Left lung (tissue), 10 donors: ENCODE data around the gene LRRK1. TPM values are rescaled to one million over a fixed set of nuclear protein-coding genes. Genes with fewer than 3 reads are reported as not detected.

Experiments used
- ATAC-seq: fragments of 200-7000 bp; cut with Tn5 transposase; one replicate; pipeline ENCODE4 v1.9.1; 2020; ENCODE audit warnings: moderate library complexity
- DNase-seq, 4 donors: peaks; one replicate each; pipeline ENCODE4 v3.0.0-alpha.2; 2013 to 2020
- H3K27ac ChIP-seq, 2 donors: fragments of 200-600 bp; sonication (generic) in 1 of 2; one replicate each; pipeline versions ENCODE4 v1.5.0 to v1.8.0; 2020 to 2021
- H3K27me3 ChIP-seq, 2 donors: fragments of 200-600 bp; sonication (generic) in 1 of 2; one replicate each; pipeline versions ENCODE4 v1.5.0 to v1.8.0; 2020 to 2021
- H3K36me3 ChIP-seq, 2 donors: fragments of 200-600 bp; sonication (generic) in 1 of 2; one replicate each; pipeline versions ENCODE4 v1.5.0 to v1.8.0; 2020 to 2021
- H3K4me1 ChIP-seq, 2 donors: fragments of 200-600 bp; one replicate each; pipeline ENCODE4 v1.8.0; 2021
- H3K4me3 ChIP-seq, 2 donors: fragments of 200-600 bp; sonication (generic) in 1 of 2; one replicate each; pipeline versions ENCODE4 v1.5.0 to v1.8.0; 2020 to 2021; ENCODE audit warnings: mild to moderate bottlenecking in 1 of 2
- H3K9me3 ChIP-seq, 2 donors: fragments of 200-600 bp; sonication (generic) in 1 of 2; one replicate each; pipeline versions ENCODE4 v1.5.0 to v1.8.0; 2020 to 2021
- CTCF ChIP-seq, 2 donors: fragments of 200-600 bp; sonication (generic) in 1 of 2; IDR thresholded peaks; one replicate each; pipeline versions ENCODE4 v1.5.0 to v1.8.0; 2021; ENCODE audit warnings: antibody characterized with exemption in 2 of 2
- intact Hi-C, 2 donors: fragments of 100-400 bp; cut with DNase I; formaldehyde crosslinking; loops; one replicate each; pipeline versions ENCODE4 v1.11.2 to v1.14.2; 2022
- polyA plus RNA-seq, 6 donors: library from polyadenylated mRNA; unstranded; fragments of 120-200 nt; gene quantifications; one replicate each; pipeline ENCODE4 v1.2.1, GENCODE V29; 2013; ENCODE audit not compliant: insufficient read length in 6 of 6
- total RNA-seq, 2 donors: library from RNA; stranded (reverse); fragmentation: NEBNext Ultra II Directional; extraction: Animal tissue kit (Norgen Biotek cat#: 25700); gene quantifications; one replicate each; pipeline ENCODE4 v1.2.1, GENCODE V29; 2021
- donor health status: DM: no; HTN: yes; CAD: no.
- donor health status: DM: no; HTN: no; CAD: no.

The LRRK1 gene
- total and polyA plus RNA-seq, 8 donors, result 1.9 to 24.2 (median 3.0) TPM

GRCh38 chr15:101043011-101043410 is 123.9 kb downstream of the LRRK1 start:
- Histone ChIP-seq H3K36me3 (peaks cover 0 to 61% of the 10 kb centered on the region in 2 donors), H3K27ac (no peak overlapping the region), H3K4me3 (no peak overlapping the region), H3K27me3 (no peaks in the 10 kb centered on the region), H3K4me1 (no peaks in the 10 kb centered on the region), H3K9me3 (peaks cover 0 to 6% of the 10 kb centered on the region in 2 donors)
- TF ChIP-seq CTCF (IDR thresholded peaks at IDR 0.05), result no peak
- DNase-seq (peak in 1 of 4 donors; percentile 25), ATAC-seq (no peak)
- intact Hi-C loops, result no loop called here

- no peak for TF ChIP-seq CTCF (IDR thresholded peaks at IDR 0.05)
- peak in 1 of 4 donors; percentile 19 for DNase-seq
- H3K4me1 ChIP-seq, result no peaks in the 10 kb centered on the region
- no peak overlapping the region for H3K27ac ChIP-seq
- intact Hi-C loops, result no loop called here
- H3K9me3 ChIP-seq, result peaks cover 0 to 6% of the 10 kb centered on the region in 2 donors
- H3K27me3 ChIP-seq, result no peaks in the 10 kb centered on the region
- no peak for ATAC-seq
- peaks cover 0 to 58% of the 10 kb centered on the region in 2 donors for H3K36me3 ChIP-seq
- H3K4me3 ChIP-seq, result no peak overlapping the region
Measured at GRCh38 chr15:101043911-101044624, 124.9 kb downstream of the LRRK1 start.

- Histone ChIP-seq H3K36me3 (peaks cover 0 to 65% of the 10 kb centered on the region in 2 donors), H3K4me3 (no peak overlapping the region), H3K27me3 (no peaks in the 10 kb centered on the region), H3K27ac (peak overlapping the region in 1 of 2 donors; percentile 16), H3K9me3 (peaks cover 0 to 6% of the 10 kb centered on the region in 2 donors), H3K4me1 (no peaks in the 10 kb centered on the region)
- intact Hi-C loops, result no loop called here
- DNase-seq (peak in 1 of 4 donors; percentile 10), ATAC-seq (no peak)
- no peak for TF ChIP-seq CTCF (IDR thresholded peaks at IDR 0.05)
Measured at GRCh38 chr15:101044625-101045235, 125.6 kb downstream of the LRRK1 start.

- intact Hi-C loops, result no loop called here
- H3K27ac ChIP-seq, result peak overlapping the region in 1 of 2 donors; percentile 16
Measured at GRCh38 chr15:101045236-101045646, 126.1 kb downstream of the LRRK1 start.

More at GRCh38 chr15:101045236-101045646, 126.1 kb downstream of the LRRK1 start:
- ATAC-seq (no peak), DNase-seq (peak in 3 of 4 donors; percentile 27 to 66 (median 36))
- Histone ChIP-seq H3K36me3 (peaks cover 0 to 70% of the 10 kb centered on the region in 2 donors), H3K9me3 (peaks cover 0 to 6% of the 10 kb centered on the region in 2 donors), H3K27me3 (no peaks in the 10 kb centered on the region), H3K4me1 (no peaks in the 10 kb centered on the region), H3K4me3 (no peak overlapping the region)
- TF ChIP-seq CTCF (IDR thresholded peaks at IDR 0.05), result no peak
